ACC112 (cell line): ENCODE measurements around the gene MTA2.
A peak's percentile ranks its signal among the peaks of the same experiment; 100 is the strongest.
"Not testable (repeated sequence)": the region's sequence is repeated elsewhere in the genome, so short reads cannot be mapped to it uniquely, and the experiment has no call there.

Experiments
- H2AFZ ChIP-seq: fragments of 200-600 bp; sonication (generic); one replicate; pipeline ENCODE4 v1.6.0; 2017; ENCODE audit warnings: antibody characterized with exemption, low read length; ENCODE audit not compliant: unreplicated experiment
- H3K27ac ChIP-seq: fragments of 200-600 bp; sonication (generic); 2 replicates; pipeline ENCODE4 v1.5.1; 2014; ENCODE audit warnings: low read depth, mild to moderate bottlenecking, antibody characterized with exemption, low read length, moderate library complexity
- H3K27me3 ChIP-seq: fragments of 200-600 bp; sonication (generic); 2 replicates; pipeline ENCODE4 v1.6.1; 2014; ENCODE audit warnings: mild to moderate bottlenecking, antibody characterized with exemption, low read length, moderate library complexity, mixed read lengths; ENCODE audit not compliant: insufficient read depth
- H3K36me3 ChIP-seq: fragments of 200-600 bp; sonication (generic); 2 replicates; pipeline ENCODE4 v1.6.1; 2016; ENCODE audit warnings: mild to moderate bottlenecking, antibody characterized with exemption, low read length, moderate library complexity, mixed read lengths; ENCODE audit not compliant: insufficient read depth
- H3K4me1 ChIP-seq: fragments of 200-600 bp; sonication (generic); one replicate; pipeline ENCODE4 v1.6.1; 2016; ENCODE audit warnings: low read length, mixed read lengths; ENCODE audit not compliant: insufficient read depth, unreplicated experiment, control insufficient read depth
- H3K4me3 ChIP-seq: fragments of 200-600 bp; sonication (generic); 2 replicates; pipeline ENCODE4 v1.5.1; 2014; ENCODE audit warnings: mild to moderate bottlenecking, low read depth, low read length
- H3K79me2 ChIP-seq: fragments of 200-600 bp; sonication (generic); one replicate; pipeline ENCODE4 v1.6.0; 2016; ENCODE audit warnings: low read length; ENCODE audit not compliant: control insufficient read depth, unreplicated experiment, insufficient read depth

Gene MTA2

DNA sequence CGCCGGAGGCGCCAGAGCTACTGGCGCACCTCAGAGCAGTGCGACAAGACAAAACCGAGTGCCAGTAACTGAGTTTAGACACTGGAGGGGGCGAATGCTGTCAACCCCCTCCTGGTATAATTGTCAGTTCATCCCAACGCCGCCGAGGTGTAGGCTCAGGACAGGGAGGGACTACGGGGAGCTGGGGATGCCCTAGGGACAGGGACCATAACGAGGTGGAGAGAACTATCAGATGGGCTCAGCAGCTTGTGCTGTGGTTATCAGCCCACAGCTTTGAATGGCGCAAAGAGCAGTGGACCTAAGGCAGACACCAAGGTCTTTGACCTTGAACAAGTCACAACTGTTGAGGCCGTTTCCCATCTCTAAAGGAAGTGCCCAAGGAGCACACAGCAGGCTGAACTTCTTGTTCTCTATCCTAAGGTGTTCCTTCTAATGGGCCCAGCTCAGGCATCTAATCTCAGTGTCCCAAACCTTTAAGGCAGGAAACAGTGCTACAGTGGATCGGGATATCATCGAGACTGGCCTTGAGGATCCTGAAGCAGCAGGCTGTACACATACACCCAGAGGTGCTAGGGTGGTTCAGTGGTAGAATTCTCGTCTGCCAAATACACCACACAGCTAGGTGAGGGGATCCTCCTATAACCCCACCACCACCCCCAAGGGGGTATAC, 9.4 kb downstream of the MTA2 start:
- Histone ChIP-seq H3K79me2 (peaks cover 22% of the 10 kb centered on the region), H3K27ac (peak overlapping the region; percentile 61), H3K4me1 (peaks cover 29% of the 10 kb centered on the region), H3K36me3 (peaks cover 2% of the 10 kb centered on the region; the same call in 1 of the 2 replicates), H2AFZ (peak overlapping the region; percentile 40), H3K4me3 (peak overlapping the region; percentile 84), H3K27me3 (no peaks in the 10 kb centered on the region)

DNA sequence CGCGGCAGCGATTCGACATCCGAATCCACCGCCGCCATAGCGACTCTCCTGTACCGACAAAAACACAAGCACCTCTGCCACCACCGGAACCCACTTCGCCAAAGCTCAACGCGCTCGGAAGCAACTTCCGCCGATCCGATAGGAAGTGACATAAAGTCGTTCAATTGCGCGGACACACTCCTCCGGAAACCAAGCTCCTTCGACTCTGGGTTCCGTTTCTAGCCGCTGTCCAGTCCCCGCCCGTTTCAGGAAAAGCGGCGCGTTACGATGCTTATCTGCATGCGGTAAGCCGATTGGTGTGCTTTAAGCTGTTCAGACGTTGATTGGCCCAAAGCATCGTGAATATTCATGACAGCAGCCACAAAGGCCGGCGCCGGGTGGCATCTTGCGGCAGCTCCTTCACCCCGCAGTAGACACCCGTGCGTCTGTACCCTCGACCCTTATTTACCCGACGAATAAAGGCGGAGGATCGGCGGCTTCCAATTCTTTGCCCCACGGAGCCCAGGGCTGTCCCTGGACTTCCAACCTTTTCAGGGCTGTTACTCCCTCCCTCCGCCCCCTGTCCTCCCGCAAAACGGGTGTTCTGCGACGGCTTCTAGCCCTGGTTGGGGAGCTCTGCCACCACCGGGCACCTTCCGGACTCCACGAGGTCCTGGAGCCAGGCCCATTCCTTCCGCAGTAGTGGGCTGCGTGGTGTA, 10.1 kb downstream of the MTA2 start, which contains the start of gene TUT1:
TUT1 (minus strand) TSS at position 76 of the 698 bp plus-strand sequence; CDS start at position 38, 38 bp downstream.
- peak within 1 kb of the TSS; percentile 74 for H3K27ac ChIP-seq
- peaks cover 29% of the 10 kb centered on the region for H3K4me1 ChIP-seq
- peak within 1 kb of the TSS; percentile 84 for H3K4me3 ChIP-seq
- no peaks in the 10 kb centered on the region for H3K27me3 ChIP-seq
- peaks cover 21% of the 10 kb centered on the region for H3K79me2 ChIP-seq
- peak within 1 kb of the TSS; percentile 63 for H2AFZ ChIP-seq
- no peaks in the 10 kb centered on the region for H3K36me3 ChIP-seq

DNA sequence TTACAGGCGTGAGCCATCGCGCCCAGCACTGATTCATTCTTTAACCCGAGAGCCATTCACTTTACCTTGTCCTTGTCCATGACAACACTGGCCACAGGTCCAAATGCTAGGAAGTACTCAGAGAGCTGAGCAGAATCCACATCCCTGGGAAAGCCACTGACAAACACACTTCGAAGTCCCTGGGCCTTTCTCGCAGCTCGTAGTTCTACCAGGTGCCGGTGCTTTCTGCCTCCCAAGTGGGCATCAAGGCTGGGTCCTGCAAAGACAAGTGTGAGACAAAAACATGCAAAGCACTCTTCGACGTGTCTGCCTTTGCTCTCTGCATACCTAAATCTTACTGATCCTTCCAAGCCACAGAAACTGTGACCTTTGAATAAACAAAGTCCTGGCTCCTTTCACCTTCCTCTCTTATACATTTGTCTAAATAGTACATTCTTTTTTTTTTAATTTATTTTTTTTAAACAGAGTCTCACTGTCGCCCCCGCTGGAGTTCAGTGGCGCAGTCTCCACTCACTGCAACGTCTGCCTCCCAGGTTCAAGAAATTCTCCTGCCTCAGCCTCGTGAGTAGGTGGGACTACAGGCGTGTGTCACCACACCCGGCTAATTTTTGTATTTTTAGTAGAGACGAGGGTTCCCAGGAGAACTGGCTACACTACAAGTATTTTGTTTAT, 12.6 kb downstream of the MTA2 start:
- peak overlapping the region; percentile 3; the same call in 1 of the 2 replicates for H3K27ac ChIP-seq
- H3K4me1 ChIP-seq: peaks cover 29% of the 10 kb centered on the region
- H3K27me3 ChIP-seq: no peaks in the 10 kb centered on the region
- H3K4me3 ChIP-seq: no peak overlapping the region; the same call in 1 of the 2 replicates
- no peak overlapping the region for H2AFZ ChIP-seq
- H3K36me3 ChIP-seq: 0 out of 2 replicates have a peak, but pooled peaks cover 3% of the 10 kb centered on the region
- H3K79me2 ChIP-seq: peaks cover 28% of the 10 kb centered on the region

DNA sequence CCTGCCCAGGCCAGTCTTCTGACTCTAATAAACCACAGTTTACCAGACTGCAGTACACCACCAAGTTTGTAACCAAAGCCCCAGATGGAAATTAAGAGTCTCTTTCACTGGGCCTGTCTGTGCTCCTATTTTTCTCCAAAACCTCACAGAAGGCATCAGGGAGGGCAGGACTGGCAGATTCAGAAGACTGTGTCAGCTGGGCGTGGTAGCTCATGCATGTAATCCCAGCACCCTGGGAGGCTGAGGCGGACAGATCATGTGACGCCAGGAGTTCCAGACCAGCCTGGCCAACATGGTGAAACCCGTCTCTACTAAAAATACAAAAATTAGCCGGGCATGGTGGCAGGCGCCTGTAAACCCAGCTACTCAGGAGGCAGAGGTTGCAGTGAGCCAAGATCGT, 16.3 kb downstream of the MTA2 start:
- H3K79me2 ChIP-seq: peaks cover 22% of the 10 kb centered on the region
- H3K27me3 ChIP-seq: not testable (repeated sequence)

DNA sequence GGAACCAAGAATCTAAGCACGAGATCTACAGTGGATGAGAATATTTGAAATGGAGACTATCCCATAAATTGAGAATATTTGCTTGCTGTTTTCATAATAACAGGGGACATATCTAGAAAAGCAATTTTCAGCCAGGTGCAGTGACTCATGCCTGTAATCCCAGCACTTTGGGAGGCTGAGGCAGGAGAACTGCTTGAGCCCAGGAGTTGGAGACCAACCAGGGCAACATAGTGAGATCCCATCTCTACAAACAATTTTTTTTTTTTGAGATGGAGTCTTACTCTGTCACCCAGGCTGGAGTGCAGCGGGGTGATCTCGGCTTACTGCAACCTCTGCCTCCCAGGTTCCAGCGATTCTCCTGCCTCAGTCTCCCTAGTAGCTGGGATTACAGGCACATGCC, 19.9 kb downstream of the MTA2 start:
- not testable (repeated sequence) for H3K79me2 ChIP-seq, H3K27me3 ChIP-seq, H3K4me3 ChIP-seq, H3K4me1 ChIP-seq, H2AFZ ChIP-seq, H3K27ac ChIP-seq
- H3K36me3 ChIP-seq: peaks cover 15% of the 10 kb centered on the region; the same call in 1 of the 2 replicates

More for the DNA sequence above, 16.3 kb downstream of the MTA2 start:
- Histone ChIP-seq H3K4me1 (peaks cover 18% of the 10 kb centered on the region), H3K36me3 (peaks cover 15% of the 10 kb centered on the region; the same call in 1 of the 2 replicates)
- H3K4me3 ChIP-seq, H3K27ac ChIP-seq, H2AFZ ChIP-seq: not testable (repeated sequence)

DNA sequence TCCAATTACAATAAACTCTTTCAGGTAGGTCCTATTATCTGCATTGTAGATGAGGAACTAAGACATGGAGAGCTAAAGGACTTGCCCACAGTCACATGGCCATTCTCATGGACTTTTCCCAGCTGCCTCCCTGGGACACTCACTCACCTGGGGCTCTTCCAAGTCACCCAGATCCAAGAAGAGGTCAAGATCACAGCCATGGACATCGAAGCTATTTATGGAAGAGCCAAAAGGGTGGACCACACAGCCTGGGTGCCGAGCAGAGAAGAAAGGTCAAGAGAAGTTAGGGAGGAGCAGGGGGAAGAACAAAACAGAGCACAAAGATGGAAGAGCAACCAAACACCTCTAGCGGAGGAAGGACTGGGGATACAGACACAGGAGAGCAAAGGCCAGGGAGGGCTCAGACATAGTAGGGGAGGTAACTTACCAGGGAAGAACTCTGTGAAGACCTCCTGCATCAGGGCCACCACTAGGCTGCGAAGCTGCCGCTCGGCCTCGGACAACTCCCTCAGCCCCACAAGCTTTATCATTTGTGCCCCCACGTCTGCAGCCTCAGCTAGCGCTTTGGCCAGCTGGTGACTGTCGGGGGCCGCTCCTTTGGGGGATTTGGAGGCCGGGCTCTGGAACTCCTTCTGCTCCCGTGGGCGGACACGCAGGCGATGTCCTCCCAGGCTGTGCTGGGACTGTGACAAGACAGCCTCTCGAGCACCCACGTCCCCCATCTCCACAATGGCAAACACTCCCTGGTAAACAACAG, 20.5 kb downstream of the MTA2 start:
- H3K79me2 ChIP-seq: peaks cover 14% of the 10 kb centered on the region
- H3K36me3 ChIP-seq: peaks cover 13% of the 10 kb centered on the region; the same call in 1 of the 2 replicates
- H3K27me3 ChIP-seq: no peaks in the 10 kb centered on the region
- no peak overlapping the region for H3K27ac ChIP-seq
- H2AFZ ChIP-seq: no peak overlapping the region
- H3K4me1 ChIP-seq: peaks cover 12% of the 10 kb centered on the region
- H3K4me3 ChIP-seq: no peak overlapping the region

DNA sequence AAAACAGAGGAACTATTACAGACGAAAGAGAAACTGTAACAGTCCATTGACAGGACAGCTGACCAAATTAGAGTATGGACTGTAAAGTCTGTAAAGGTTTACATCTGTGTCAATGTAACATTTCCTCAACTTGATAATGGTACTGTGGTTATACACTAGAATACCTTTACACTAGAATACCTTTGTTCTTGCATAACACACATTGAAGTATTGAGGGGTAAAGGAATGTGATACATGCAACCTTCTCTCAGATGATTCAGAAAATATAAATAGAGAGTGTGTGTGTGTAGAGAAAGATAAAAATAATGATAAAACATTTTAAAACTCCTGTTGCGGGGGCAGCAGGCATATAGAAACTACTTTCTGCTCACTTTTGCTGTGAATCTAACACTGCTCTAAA, 22.4 kb downstream of the MTA2 start:
- Histone ChIP-seq H3K4me1 (peaks cover 24% of the 10 kb centered on the region), H3K79me2 (peaks cover 25% of the 10 kb centered on the region), H2AFZ (no peak overlapping the region), H3K4me3 (no peak overlapping the region), H3K27ac (no peak overlapping the region), H3K36me3 (peaks cover 12% of the 10 kb centered on the region; the same call in 1 of the 2 replicates), H3K27me3 (no peaks in the 10 kb centered on the region)

DNA sequence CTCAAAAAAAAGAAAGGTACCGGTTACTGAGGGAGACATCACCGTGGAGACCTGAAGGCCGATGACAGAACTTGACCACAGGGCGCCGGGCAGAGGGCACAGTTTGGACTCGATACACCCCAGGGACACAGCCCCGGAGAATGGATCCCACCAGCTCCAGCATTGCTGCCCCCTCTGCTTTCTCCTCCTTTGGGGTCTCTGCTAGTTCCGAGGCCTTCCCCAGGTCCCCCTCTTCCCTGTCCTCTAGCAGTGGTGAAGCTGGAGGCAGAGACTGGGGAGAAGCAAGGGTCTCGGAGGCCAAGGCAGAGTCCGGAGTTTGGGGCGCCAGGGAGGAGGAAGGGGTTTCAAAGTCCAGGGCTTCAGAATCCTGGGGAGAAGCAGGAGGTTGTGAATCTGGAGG, 23.1 kb downstream of the MTA2 start:
- Histone ChIP-seq H2AFZ (no peak overlapping the region), H3K4me1 (peaks cover 24% of the 10 kb centered on the region), H3K27me3 (no peaks in the 10 kb centered on the region), H3K27ac (no peak overlapping the region), H3K36me3 (peaks cover 8% of the 10 kb centered on the region; the same call in 1 of the 2 replicates), H3K79me2 (peaks cover 27% of the 10 kb centered on the region), H3K4me3 (no peak overlapping the region)

DNA sequence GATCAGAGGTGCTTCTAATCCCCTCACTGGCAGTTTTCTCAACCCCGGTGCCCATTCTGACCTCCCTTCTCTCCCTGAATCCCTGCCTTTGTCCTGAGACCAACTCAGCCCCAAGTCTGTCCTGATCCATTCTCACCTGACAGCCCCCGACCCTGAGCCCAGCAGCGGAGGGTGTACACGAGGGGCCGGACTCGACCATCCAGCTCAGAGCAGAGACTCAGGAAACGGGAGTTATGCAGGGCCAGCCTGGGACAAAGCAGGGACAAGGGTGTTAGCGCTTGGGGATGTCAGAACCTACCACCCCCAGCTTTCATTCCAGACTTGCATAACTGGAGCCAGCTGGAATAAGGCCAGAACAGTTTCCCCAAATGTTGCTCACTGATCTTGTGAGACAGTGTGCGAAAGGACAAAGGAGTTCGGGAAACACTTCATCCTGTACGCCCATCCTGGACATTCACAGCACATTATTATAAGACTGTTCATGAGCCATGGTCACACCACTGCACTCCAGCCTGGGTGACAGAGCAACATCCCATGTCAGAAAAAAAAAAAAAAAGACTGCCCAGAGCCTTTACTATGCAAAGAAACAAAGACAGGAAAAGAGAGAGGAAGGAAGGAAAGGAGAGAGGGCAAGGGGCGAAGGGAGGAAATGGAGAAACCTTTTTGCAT, 24.5 kb downstream of the MTA2 start:
- no peak overlapping the region for H3K4me3 ChIP-seq
- H3K36me3 ChIP-seq: peaks cover 10% of the 10 kb centered on the region; the same call in 1 of the 2 replicates
- H2AFZ ChIP-seq: no peak overlapping the region
- peaks cover 27% of the 10 kb centered on the region for H3K4me1 ChIP-seq
- peaks cover 40% of the 10 kb centered on the region for H3K79me2 ChIP-seq
- H3K27ac ChIP-seq: peak overlapping the region; percentile 38; the same call in 1 of the 2 replicates
- H3K27me3 ChIP-seq: no peaks in the 10 kb centered on the region
